GM18870 (cell line): Measurements from ENCODE around the gene ETNK1.

Experiments used
- ATAC-seq: cut with Tn5 transposase; IDR thresholded peaks from one replicate; pipeline ENCODE4 v1.9.1; 2021; ENCODE audit warnings: moderate library complexity; ENCODE audit not compliant: unreplicated experiment

The ETNK1 gene

DNA sequence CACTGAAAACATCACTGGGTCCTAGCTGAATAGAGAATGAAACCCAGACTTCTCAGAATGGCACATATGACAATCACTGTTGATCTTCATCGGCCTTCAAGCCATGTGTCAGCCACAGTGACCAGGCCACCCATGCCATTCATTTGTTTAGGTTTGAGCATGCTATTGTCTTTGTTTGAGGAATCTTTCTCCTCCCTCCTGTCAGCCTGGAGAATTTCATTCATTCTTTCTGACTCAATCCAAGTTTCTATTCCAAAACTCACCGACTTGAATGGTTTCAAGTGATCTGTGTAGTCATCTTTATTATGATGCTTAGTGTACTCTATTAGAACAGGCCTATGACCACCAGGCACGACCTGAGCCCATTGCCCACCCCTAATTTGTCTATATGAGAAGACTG is 106.3 kb downstream of the ETNK1 start:
- ATAC-seq: no peak

DNA sequence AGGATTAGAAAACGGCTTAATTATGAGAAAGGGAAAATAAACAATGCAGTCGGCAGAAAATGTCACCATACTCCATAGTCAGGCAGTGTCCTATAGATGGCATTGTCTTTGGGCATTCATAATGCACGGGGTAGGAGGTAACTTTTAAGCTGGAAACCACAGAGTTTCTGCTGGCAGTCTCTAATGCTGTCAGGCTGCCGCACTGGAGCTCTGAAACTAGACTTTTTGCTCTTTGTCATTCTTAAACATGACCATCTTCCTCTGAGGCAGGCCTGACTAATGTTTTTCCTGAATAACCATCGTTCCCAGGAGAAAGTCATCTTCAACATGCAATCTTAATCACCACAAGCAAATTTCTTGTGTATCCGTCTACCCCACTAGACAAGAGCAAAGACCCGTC is 108.8 kb downstream of the ETNK1 start:
- ATAC-seq: no peak

DNA sequence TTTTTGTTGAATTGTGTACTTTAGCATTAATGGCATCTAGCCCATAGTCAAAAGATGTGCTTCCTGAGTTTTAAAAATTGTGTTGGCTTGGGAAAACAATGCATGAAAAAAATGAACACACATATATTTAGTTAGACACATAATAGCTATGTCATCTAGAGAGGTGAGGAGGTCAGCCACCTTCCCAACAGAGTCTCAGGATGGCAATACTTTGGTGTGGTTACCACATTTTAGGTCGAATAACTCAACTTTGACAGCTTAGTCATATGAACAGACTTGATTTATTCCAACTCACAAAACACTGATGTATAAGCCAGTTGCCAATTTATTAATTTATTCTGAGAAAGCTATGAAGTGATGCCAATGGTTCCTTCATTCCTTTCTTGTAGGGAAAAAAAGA is 114.0 kb downstream of the ETNK1 start:
- ATAC-seq: no peak
